DND-41 (cell line): Measurements from ENCODE around the gene SEC22A.

Experiments
- ATAC-seq: fragments of 200-7000 bp; cut with Tn5 transposase; 3 replicates; pipeline ENCODE4 v1.9.1; 2021; ENCODE audit warnings: low read depth; ENCODE audit not compliant: insufficient read depth
- DNase-seq: peaks from one replicate; pipeline ENCODE4 v3.0.0-alpha.2; 2020
- H2AFZ ChIP-seq: 2 replicates; pipeline ENCODE4 v1.6.0; 2012; ENCODE audit warnings: low read depth, low read length
- H3K27ac ChIP-seq: 2 replicates; pipeline ENCODE4 v1.5.1; 2012; ENCODE audit warnings: low read length, inconsistent platforms
- H3K27me3 ChIP-seq: fragments of 200-600 bp; sonication (generic); 2 replicates; pipeline ENCODE4 v1.6.0; 2012; ENCODE audit warnings: low read length, mild to moderate bottlenecking, inconsistent platforms; ENCODE audit not compliant: insufficient read depth, poor library complexity
- H3K36me3 ChIP-seq: 2 replicates; pipeline ENCODE4 v1.5.1; 2012; ENCODE audit warnings: low read length, inconsistent platforms; ENCODE audit not compliant: insufficient read depth
- H3K4me1 ChIP-seq: 2 replicates; pipeline ENCODE4 v1.5.1; 2012; ENCODE audit warnings: mild to moderate bottlenecking, low read length; ENCODE audit not compliant: insufficient read depth
- H3K4me2 ChIP-seq: 2 replicates; pipeline ENCODE4 v1.6.0; 2012; ENCODE audit warnings: mild to moderate bottlenecking, moderate library complexity, low read length, inconsistent platforms; ENCODE audit not compliant: insufficient read depth
- H3K4me3 ChIP-seq, 2 experiments: fragments of 200-600 bp in 1 of 2; shearing (Covaris generic) in 1 of 2; 2 replicates each; pipeline ENCODE4 v1.5.1; 2012 to 2016; ENCODE audit warnings: inconsistent platforms in 2 of 2, low read length in 2 of 2, mild to moderate bottlenecking in 2 of 2, low read depth in 1 of 2, moderate library complexity in 1 of 2
- H3K79me2 ChIP-seq: 2 replicates; pipeline ENCODE4 v1.6.0; 2012; ENCODE audit warnings: low read length, inconsistent platforms; ENCODE audit not compliant: insufficient read depth
- H3K9ac ChIP-seq: 2 replicates; pipeline ENCODE4 v1.6.0; 2012; ENCODE audit warnings: low read depth, mild to moderate bottlenecking, inconsistent platforms, low read length, moderate library complexity
- H3K9me3 ChIP-seq: 2 replicates; pipeline ENCODE4 v1.5.1; 2012; ENCODE audit warnings: low read length, moderate library complexity, mild to moderate bottlenecking, inconsistent platforms; ENCODE audit not compliant: insufficient read depth, severe bottlenecking
- H4K20me1 ChIP-seq: 2 replicates; pipeline ENCODE4 v1.6.0; 2012; ENCODE audit warnings: low read length; ENCODE audit not compliant: insufficient read depth
- CTCF ChIP-seq: IDR thresholded peaks from 2 replicates; pipeline ENCODE4 v1.5.1; 2012; ENCODE audit warnings: borderline replicate concordance, low read length, moderate library complexity, mild to moderate bottlenecking; ENCODE audit not compliant: poor library complexity, severe bottlenecking; ENCODE audit errors: extremely low read depth
- EZH2 ChIP-seq: IDR thresholded peaks from 3 replicates; pipeline ENCODE4 v1.6.1; 2012; ENCODE audit warnings: borderline replicate concordance, low read depth, mild to moderate bottlenecking, moderate library complexity, low read length, inconsistent platforms; ENCODE audit not compliant: severe bottlenecking

SEC22A gene

GRCh38 chr3:123239756-123240155 is 38.0 kb downstream of the SEC22A start:
- H3K36me3 ChIP-seq: peaks cover 9% of the 10 kb centered on the region; the same call in 1 of the 2 replicates
- H2AFZ ChIP-seq: no peak overlapping the region
- DNase-seq: no peak
- H3K27me3 ChIP-seq: no peaks in the 10 kb centered on the region
- TF ChIP-seq EZH2: no peak
- no peak for TF ChIP-seq CTCF
- no peaks in the 10 kb centered on the region; the same call in 1 of the 2 replicates for H3K79me2 ChIP-seq
- no peaks in the 10 kb centered on the region for H3K4me1 ChIP-seq
- H4K20me1 ChIP-seq: no peaks in the 10 kb centered on the region
- H3K4me3 ChIP-seq: no peak overlapping the region
- H3K27ac ChIP-seq: no peak overlapping the region
- H3K4me2 ChIP-seq: no peak overlapping the region
- no peaks in the 10 kb centered on the region for H3K9me3 ChIP-seq
- no peak overlapping the region for H3K9ac ChIP-seq
- ATAC-seq: no peak

- Histone ChIP-seq H3K4me3 (no peak overlapping the region), H3K4me1 (no peaks in the 10 kb centered on the region), H3K4me2 (no peak overlapping the region), H3K27me3 (no peaks in the 10 kb centered on the region), H3K9me3 (no peaks in the 10 kb centered on the region), H2AFZ (no peak overlapping the region), H3K36me3 (peaks cover 35% of the 10 kb centered on the region; the same call in 1 of the 2 replicates), H4K20me1 (no peaks in the 10 kb centered on the region), H3K79me2 (no peaks in the 10 kb centered on the region; the same call in 1 of the 2 replicates), H3K9ac (no peak overlapping the region), H3K27ac (no peak overlapping the region)
- DNase-seq: peak; percentile 43
- peak; percentile 50; the same call in 1 of the 3 replicates for ATAC-seq
- TF ChIP-seq CTCF (no peak), EZH2 (no peak)
Observed at GRCh38 chr3:123244128-123244527, 42.4 kb downstream of the SEC22A start.

- H3K9ac ChIP-seq: no peak overlapping the region
Observed at GRCh38 chr3:123246866-123247265, 45.1 kb downstream of the SEC22A start.

More at GRCh38 chr3:123246866-123247265, 45.1 kb downstream of the SEC22A start:
- Histone ChIP-seq H3K4me3 (no peak overlapping the region), H3K4me1 (no peaks in the 10 kb centered on the region), H3K36me3 (peaks cover 38% of the 10 kb centered on the region; the same call in 1 of the 2 replicates), H3K9me3 (no peaks in the 10 kb centered on the region), H3K27me3 (no peaks in the 10 kb centered on the region), H4K20me1 (no peaks in the 10 kb centered on the region), H3K4me2 (no peak overlapping the region), H3K79me2 (no peaks in the 10 kb centered on the region), H2AFZ (no peak overlapping the region), H3K27ac (no peak overlapping the region)
- ATAC-seq (no peak), DNase-seq (no peak)
- TF ChIP-seq EZH2 (no peak), CTCF (no peak)
